G401.6 (cell line): ENCODE results near the gene PSAP.
"Not testable (repeated sequence)": the region's sequence is repeated elsewhere in the genome, so short reads cannot be mapped to it uniquely, and the experiment has no call there.

Source experiments
- FAIRE-seq: peaks from 2 replicates; lab custom pipeline; 2012; peaks lifted over from hg19 to GRCh38; lab: Jason Lieb, UNC

Gene PSAP

DNA sequence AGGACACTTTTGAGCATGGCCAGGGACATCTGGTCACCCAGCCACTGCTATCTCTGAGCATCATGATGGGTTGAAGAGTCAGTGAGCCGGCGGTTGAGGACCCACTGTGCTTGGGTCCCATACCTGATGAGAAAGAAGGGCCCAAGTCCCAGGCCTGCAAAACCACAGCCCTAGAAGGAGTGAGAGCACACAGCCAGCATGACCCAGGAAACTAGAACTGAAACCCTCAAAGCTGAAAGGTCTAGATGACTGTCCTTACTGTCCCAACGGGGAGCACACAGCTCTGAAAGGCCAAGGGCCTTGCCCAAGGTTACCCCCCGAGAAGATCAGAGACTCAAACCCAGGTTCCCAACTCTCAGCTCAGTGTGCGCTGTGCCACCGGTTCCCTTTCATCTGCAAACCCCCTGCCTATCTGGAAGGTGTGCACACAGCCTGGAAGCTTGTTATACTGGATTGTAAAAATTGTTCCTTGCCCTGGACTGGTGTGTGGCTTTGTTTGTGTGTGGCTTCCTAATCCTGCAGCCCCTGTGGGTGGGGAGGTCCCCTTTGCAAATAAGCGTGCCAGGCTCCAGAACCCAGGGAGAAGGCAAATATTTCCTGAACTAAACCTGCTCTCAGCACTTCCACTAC lies 22.6 kb upstream of the PSAP start:
- no peak for FAIRE-seq

DNA sequence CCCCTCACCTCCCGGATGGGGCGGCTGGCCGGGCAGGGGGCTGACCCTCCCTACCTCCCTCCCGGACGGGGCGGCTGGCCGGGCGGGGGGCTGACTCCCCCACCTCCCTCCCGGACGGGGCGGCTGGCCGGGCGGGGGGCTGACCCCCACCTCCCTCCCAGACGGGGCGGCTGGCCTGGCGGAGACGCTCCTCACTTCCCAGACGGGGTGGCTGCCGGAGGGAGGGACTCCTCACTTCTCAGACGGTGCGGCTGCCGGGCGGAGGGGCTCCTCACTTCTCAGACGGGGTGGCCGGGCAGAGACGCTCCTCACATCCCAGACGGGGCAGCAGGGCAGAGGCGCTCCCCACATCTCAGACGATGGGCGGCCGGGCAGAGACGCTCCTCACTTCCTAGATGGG lies 18.6 kb upstream of the PSAP start:
- FAIRE-seq: not testable (repeated sequence)

DNA sequence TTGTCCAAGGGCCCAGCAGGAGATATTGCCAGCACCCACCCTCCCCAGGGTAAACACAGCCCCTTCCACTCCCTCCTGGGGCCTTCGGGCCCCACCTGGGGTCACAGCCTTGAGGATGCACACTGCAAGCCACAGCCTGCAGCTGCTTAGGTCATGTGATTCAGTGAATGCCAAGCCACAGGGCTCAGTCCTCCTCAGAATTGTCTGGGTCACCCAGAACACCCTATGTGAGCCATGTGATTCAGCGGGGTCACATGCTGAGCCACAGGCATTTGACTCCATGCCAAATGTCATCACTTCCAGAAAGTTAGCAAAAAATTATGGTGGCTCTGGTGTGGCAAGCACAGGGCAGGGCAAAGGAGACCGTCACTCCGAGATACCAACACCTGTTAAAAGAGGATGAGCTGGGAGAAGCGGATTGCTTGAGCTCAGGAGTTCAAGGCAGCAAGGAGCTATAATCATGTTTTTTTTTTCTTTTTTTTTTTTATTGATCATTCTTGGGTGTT lies 17.2 kb upstream of the PSAP start:
- FAIRE-seq: no peak

DNA sequence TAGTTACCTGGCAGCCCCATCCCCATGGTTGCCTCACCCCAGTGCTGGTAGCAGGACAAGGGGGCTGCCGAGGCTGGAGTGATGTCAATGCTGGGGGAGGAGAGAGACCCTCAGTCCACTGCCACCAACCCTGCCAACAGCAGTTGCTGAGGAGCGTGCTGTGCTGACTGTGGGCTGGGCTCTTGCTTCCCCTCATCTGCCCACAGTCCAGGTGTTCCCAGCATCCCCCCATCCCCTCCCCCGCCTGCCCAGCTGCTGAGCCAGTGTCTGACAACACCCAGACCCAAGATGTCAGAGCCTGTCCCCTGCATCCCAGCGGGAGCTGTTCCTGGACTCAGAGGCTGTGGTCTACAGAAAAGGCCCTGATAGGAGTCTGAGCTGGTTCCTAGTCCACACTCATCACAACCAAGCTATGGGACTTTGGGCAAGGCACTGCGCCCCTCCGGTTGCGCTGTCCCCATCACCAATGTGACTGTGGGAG lies 14.6 kb upstream of the PSAP start:
- no peak for FAIRE-seq

DNA sequence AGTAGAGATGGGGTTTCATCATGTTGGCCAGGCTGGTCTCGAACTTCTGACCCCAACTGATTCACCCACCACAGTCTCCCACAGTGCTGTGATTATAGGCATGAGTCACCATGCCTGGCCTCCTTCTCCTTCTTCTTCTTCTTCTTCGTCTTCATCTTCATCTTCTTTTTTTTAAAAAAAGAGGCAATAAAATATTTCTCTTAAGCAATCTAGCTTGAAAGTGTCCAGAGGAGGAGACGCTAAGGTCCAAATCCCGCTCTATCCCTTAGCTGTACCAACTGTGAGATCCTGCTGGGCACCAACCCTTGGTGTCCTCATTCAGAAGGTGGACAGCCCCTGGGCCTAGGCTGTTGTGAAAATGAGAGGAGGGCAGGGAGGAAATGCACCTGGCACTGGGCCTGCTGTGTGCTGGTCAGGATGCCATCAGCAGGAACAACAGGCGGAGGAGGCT lies 13.9 kb upstream of the PSAP start:
- FAIRE-seq: no peak

DNA sequence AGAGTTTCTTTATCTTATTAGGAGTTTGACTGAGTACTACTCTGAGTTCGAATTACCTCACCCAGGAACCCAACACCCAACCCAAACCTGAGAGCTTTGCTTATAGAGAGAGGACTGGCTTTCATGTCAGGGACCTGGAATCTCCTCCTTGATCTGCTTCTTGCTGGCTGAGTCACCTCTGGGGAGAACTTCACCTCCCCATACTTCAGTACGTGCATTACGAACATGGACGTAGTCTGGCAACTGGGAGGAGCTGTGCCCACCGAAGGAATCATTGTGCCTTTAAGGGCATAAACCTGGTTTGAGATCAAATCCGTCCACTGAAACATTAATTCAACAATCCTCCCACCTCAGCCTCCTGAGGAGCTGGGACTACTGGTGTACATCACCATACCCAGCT lies 12.2 kb upstream of the PSAP start:
- no peak for FAIRE-seq

DNA sequence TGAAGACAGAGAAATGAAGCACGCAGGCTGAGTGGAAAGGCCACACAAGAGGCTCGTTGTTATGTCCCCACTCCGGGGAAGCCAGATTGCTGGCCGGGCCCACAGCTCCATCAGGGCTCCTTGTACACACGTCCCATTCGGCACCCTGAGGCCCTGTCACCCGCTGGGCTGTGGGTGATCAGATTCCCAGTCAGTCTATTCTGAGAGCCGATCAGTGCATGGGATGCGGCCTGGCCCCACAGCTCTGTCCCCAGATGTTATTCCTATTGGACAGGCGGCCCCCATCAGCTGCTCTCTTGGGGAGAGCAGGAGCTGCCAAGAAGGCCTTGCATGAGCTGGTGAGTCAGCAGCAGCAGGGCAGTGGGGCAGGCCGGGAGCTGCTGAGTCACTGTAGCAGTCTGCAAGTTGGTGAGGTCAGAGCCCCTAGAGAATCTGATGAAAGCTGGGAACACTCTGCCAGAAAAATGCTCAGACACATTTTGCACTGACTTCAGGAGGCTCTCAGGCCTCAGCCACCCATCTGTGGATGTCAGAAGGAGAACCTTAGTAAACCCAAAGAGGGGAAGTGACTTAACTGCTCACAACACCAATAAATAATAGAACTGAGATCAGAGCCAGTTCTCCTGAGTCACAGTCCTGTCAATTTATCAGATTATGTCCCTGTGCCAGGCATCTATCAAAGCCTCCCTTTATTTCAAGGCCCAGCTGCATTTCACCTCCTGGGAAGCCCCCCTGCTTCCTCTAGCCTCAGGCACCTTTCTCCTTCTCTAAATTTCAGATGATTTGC lies 9.4 kb upstream of the PSAP start:
- FAIRE-seq: peak; percentile 91

DNA sequence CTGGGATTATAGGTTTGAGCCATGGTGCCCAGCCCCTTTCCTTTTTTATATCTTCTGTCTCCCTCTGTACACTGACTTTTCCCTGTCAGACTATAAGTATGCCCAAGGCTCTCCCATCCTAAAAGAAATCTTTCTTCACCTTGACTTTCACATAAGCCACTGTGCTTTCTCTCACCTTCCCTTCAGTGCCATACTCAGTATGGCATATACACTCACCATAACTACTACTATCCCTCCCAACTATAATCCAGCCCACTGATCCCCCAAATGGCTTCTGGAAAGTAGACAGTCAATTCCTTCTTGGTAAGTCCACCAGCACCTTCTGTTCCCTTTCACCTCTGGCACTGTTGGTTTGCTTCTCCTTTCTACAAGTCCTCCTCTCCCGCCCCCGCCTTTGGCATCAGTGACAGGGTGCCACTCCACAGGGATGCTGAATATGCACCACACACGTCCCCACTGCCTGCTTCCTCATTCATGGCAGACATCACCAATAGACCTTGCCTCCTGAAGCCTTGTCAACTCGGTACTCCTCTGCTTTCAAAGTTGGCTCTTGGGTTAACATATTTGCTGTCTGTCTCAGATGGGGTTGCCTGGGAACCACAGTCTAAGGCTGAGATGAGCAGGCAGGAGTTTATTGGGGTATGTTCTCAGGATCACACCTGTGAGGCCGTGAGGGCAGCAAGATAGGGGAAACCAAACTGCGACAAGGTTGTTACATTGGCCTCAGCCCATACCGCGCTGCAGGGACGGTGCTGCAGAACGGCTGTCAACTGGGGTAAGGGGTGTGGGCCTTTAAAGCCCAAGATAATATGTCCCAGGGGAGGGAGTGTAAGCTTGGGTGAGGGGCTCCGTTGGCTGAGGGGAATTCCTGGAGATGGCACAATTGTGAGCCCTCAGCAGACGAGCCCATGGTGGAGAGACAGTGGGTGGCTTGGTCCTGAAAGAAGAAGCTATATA lies 7.2 kb upstream of the PSAP start:
- FAIRE-seq: no peak

DNA sequence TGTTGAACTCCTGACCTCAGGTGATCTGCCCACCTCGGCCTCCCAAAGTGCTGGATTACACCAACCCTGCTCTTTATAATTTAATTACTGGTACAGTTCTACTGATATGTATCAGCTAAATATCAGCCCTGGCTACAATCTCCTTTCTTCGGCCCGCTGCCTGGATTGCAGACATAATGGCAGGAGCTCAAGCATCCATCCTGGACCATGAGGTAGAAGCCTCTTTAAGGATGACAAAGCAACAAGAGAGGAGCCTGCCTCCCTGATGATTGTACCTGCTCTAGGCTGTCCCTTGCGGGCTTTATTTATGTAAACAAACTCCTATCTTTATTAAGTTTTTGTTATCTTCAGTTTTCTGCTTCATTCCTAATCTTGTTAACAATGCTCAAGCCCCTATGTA lies 5.6 kb upstream of the PSAP start:
- no peak for FAIRE-seq

DNA sequence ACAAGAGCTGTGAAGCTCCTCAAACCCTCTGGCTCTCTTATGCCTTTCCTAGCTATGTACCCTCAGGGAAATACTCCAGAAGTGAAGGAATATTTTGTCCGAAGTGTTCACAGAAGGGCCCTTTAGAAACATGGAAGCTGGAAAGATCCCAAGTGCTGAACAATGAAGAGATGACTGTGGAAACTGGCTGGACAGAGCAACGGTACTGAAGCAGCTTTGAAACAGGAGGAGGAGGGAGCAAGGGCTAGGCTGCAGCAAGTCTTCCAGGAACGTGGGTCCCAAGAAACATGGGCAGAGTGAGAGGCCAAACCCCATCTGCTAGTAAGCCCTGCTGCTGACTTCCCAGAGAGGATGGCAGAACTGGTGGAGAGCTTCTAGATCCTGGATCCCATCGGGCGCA lies 3.0 kb upstream of the PSAP start:
- no peak for FAIRE-seq

DNA sequence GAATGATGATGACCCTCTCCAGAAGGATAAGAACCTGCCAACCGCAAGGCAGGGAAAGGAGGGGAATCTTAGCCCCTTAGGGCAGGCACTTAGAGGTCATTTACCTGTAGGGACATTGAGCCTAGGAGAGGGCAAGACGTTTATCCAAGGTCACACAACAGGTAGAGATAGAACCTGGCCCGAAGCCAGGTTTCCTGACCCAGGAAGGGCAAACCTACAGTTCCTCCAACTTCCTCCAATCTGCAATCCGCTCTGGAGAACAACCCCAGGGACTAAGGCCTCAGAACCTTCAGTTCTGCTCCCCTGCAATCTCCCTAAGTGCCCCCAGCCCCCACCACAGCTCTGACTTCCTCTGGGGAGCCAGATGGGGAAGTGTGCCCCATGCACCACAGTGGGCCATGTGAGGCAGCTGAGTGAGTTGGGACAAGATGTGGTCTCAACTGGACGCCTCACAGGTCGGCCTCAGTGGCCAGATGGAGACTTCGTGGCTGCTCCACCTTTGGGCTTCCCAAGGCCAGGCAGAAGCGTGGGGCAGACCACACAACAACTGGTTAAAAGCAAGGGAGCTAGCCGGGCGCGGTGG lies 1.4 kb upstream of the PSAP start:
- FAIRE-seq: no peak

DNA sequence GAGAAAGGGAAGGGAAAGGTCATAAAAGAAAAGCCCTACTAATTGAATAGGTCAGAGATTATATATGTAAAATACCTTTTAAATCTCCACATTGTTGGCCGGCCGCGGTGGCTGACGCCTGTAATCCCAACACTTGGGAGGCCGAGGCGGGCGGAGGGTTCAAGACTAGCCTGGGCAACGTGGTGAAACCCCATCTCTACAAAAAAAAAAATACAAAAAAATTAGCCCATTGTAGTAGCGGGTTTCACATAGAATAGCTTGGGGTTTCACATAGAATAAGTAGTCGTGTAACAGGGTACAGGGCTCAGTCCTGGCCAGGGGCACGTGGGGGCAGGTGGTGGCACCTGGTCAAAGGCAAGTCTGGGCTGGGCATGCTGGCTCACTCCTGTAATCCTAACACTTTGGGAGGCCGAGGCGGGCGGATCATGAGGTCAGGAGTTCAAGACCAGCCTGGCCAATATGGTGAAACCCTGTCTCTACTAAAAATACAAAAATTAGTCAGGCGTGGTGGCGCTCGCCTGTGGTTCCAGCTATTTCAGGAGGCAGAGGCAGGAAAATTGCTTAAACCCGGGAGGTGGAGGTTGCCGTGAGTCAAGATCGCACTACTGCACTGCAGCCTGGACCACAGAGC lies 529 bp upstream of the PSAP start:
- not testable (repeated sequence) for FAIRE-seq

DNA sequence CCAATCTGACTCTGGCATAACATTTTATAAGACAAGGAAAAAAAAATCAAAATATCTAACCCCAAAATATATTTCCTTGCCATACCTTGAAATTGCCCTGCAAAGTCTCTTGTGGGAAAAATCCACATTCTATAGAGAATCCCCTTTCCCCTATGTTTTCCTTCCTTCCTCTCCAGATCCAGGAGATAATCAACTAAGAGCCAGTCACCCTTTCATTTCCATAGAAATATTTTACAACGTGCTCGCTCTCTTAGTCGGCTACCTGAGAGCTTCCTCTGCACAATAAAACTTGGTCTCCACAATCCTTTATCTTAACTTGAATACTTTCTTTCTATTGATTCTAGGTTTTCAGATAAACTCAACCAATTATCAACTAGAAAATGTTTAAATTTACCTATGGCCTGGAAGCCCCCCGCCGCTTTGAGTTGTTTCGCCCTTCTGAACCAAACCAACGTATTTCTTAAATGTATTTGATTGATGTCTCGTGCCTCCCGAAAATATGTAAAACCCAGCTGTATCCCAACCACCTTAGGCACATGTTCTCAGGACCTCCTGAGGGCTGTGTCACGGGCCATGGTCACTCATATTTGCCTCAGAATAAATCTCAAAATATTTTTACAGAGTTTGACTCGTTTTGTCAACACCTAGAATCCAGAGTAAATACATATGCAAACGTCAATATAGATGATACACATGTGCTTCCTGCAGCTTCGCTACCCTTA lies 869 bp downstream of the PSAP start:
- no peak for FAIRE-seq

DNA sequence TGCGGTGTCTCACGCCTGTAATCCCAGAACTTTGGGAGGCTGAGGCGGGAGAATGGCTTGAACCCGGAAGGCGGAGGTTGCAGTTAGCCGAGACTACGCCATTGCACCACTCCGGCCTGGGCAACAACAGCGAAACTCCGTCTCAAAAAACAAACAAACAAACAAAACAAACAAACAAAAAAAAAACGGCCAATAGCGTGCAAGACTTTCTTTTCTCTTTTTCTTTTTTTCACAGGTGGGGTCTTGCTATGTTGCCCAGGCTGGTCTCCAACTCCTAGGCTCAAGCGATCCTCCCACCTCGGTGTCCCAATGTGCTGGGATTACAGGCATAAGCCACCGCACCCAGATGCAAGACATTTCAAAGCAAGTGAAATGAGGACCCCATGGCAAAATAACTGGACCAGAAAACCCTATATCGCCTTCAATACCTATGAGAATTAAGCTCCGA lies 1.6 kb downstream of the PSAP start:
- no peak for FAIRE-seq

DNA sequence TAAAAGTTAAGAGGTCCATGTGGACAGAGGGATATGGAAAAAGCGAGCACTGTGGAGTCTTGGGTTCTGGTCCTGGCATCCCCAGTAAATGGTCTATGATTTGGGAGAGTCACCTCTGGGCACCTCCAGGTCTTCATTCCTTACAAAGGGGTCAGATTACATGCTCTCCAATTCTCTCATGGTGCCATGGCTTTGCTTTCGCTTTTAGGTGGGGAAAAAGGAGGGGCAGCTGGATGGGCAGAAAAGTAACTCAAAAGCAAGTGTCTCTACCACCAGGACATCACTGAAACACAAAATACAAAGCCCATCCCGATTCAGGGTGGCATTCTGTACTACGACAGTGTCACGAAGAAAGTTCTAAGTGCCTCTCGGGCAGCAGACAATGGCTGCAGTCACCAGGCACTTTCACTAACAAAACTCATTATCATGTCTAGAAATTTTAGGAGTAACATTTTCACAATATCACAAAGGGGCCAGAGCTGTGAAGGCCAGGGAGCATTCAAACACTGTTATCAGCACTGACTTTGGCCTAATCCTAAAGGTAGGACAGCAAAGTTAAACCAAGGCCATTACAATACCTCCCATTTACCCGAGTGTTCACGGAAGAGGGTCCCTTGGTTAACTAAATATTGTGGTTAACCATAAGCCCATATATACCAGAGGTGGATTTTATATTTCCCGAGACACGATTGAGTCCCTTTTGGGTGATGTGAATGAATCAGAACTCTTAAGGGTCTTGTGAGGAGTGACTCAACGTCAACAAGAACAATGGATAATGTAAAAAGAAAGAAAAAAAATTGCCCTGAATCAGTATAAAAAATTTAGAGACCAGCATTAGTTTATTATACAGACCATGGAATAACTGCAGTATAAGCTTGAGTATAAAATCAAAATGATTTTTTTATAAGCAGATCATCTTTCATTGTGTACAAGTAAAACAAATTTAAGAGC lies 2.5 kb downstream of the PSAP start:
- FAIRE-seq: no peak

DNA sequence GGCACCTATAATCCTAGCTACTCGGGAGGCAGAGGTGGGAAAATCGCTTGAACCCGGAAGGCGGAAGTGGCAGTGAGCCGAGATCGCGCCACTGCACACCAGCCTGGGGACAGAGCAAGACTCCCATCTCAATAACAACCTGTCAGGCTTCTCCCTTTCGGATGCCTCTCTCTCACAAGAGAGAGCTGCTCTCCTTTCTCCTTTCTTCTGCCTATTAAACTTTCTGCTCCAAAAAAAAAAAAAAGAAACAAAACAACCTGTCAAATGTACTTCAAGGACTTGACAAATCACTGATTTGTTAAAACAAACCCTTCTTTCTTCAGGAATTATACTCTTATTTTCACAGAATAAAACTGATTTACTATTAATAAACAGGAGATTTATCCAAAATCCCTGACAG lies 3.6 kb downstream of the PSAP start:
- no peak for FAIRE-seq

DNA sequence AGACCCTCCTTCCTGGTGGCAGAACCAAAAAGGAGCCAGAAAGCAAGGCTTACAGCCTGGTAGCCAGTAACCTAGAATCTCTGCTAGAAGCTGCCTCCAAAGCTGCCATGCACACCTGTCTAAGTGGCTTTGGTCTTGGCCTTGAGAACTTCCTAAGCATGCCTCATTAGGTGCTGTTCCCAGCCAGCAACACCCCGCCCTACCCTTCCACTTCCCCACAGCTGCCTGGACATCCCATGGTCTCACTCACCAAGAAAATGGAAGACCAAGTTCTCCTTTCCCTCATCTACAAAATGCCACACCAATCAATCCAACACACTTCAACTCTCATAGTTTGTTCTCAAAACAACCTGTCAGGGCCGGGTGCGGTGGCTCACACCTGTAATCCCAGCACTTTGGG lies 4.2 kb downstream of the PSAP start:
- no peak for FAIRE-seq

DNA sequence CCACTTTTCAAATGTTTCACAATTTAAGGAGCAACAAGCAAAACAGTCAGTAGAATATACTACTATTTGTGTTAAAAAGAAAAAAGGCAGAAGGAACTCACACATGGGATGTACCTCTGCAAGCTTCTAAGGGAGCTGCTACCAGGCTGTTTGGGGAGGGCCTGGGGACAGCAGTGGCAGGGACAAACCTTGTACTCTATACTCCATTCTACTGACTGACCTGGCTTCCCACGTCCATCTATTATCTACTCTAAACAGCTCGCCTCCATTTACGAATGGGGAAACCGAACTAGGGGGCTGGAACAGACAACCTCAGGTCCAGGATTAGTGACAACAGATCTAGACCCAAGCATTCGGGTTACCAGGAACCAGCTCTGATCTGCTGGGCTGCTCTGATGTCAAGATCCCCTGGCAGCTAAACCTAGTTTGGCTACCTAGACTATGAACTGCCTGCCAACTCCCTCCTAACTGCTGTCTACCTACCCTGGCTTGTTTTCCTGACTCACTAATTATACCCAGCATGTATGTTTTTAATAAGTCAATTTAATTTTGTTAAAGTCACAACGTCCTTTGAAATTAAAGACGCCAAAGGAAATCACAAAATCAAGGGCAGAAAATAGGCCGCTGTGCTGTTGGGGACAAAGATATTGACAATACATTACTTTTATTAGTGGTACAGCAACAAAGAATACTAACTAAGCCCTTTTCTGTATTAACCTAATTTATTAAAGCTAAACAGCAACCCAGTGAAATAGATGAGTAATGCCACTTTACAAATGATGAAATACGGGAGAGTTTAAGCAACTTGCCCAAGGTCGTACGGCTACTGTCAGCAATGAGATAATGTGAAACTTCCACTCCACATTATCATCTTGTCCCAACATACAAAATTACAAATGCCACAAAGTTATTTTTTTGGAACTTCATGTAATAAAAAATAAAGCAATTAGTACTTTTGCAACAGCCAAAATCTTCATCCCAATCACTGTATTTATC lies 5.3 kb downstream of the PSAP start:
- FAIRE-seq: no peak
